HepG2 (cell line): Measurements from ENCODE around the gene THAP2. TPM values are rescaled to one million over a fixed set of nuclear protein-coding genes. Genes with fewer than 3 reads are reported as not detected.

Experiments used
- CREM ChIP-seq, 2 experiments: sonication (generic) in 1 of 2; formaldehyde crosslinking in 1 of 2; IDR thresholded peaks; 2 replicates each; pipeline versions ENCODE4 v1.4.0 to v1.6.1; 2016 to 2020; ENCODE audit warnings: antibody characterized with exemption in 1 of 2, mild to moderate bottlenecking in 1 of 2, missing genetic modification reagents in 1 of 2
- ETV6 ChIP-seq: sonication (generic); formaldehyde crosslinking; conservative IDR thresholded peaks from 2 replicates; pipeline ENCODE4 v1.4.0; 2020; ENCODE audit warnings: missing genetic modification reagents
- FLYWCH1 ChIP-seq: sonication (generic); formaldehyde crosslinking; IDR thresholded peaks from 2 replicates; pipeline ENCODE4 v1.8.1; 2023; ENCODE audit warnings: mild to moderate bottlenecking, missing genetic modification reagents
- FOXA1 ChIP-seq, 2 experiments: fragments of 450-650 bp in 1 of 2; sonication (generic) in 1 of 2; formaldehyde crosslinking in 1 of 2; IDR thresholded peaks; 2 replicates each; pipeline versions ENCODE4 v1.4.0 to v1.6.1; 2016 to 2020; ENCODE audit warnings: missing genetic modification reagents in 1 of 2
- GPBP1L1 ChIP-seq: sonication (generic); formaldehyde crosslinking; IDR thresholded peaks from 2 replicates; pipeline ENCODE4 v1.5.0; 2020; ENCODE audit warnings: mild to moderate bottlenecking, missing genetic modification reagents
- HCFC1 ChIP-seq: fragments of 150-350 bp; IDR thresholded peaks from 2 replicates; pipeline ENCODE4 v1.6.1; 2014; ENCODE audit warnings: low read depth, low read length
- HOXA9 ChIP-seq: sonication (generic); formaldehyde crosslinking; IDR thresholded peaks from 2 replicates; pipeline ENCODE4 v1.8.1; 2022; ENCODE audit warnings: missing genetic modification reagents, mild to moderate bottlenecking, moderate library complexity, borderline replicate concordance
- KMT2A ChIP-seq: sonication (generic); formaldehyde crosslinking; IDR thresholded peaks from 2 replicates; pipeline ENCODE4 v1.4.0; 2020; ENCODE audit warnings: missing genetic modification reagents
- NFE2L1 ChIP-seq: sonication (generic); formaldehyde crosslinking; IDR thresholded peaks from 2 replicates; pipeline ENCODE4 v1.4.0; 2020; ENCODE audit warnings: missing genetic modification reagents, mild to moderate bottlenecking, borderline replicate concordance
- NFIB ChIP-seq: sonication (generic); formaldehyde crosslinking; IDR thresholded peaks from 2 replicates; pipeline ENCODE4 v1.9.0; 2021; ENCODE audit warnings: missing genetic modification reagents, mild to moderate bottlenecking, borderline replicate concordance
- PCBP1 ChIP-seq: fragments of 200-400 bp; formaldehyde crosslinking; IDR thresholded peaks from 2 replicates; pipeline ENCODE4 v1.6.1; 2017; ENCODE audit warnings: mild to moderate bottlenecking, low read depth, low read length, borderline replicate concordance
- RELA ChIP-seq: sonication (generic); formaldehyde crosslinking; IDR thresholded peaks from 2 replicates; pipeline ENCODE4 v1.4.0; 2020; ENCODE audit warnings: missing genetic modification reagents
- RNF2 ChIP-seq: fragments of 450-650 bp; conservative IDR thresholded peaks from 2 replicates; pipeline ENCODE4 v1.6.1; 2016; ENCODE audit warnings: low read depth
- SMC3 ChIP-seq: IDR thresholded peaks from 2 replicates; pipeline ENCODE4 v1.6.1; 2011; ENCODE audit warnings: low read length, improper control_type of control experiment
- ZFP36L1 ChIP-seq: sonication (generic); formaldehyde crosslinking; IDR thresholded peaks from 2 replicates; pipeline ENCODE4 v1.8.0; 2022; ENCODE audit warnings: mild to moderate bottlenecking, missing genetic modification reagents, moderate library complexity
- ZNF282 ChIP-seq: fragments of 450-650 bp; IDR thresholded peaks from 2 replicates; pipeline ENCODE4 v1.6.1; 2018; ENCODE audit not compliant: partially characterized antibody
- ZNF34 ChIP-seq: sonication (generic); formaldehyde crosslinking; IDR thresholded peaks from 2 replicates; pipeline ENCODE4 v1.4.0; 2020; ENCODE audit warnings: mild to moderate bottlenecking, missing genetic modification reagents, borderline replicate concordance
- polyA plus RNA-seq, 8 experiments: library from polyadenylated mRNA; depleted of rRNA in 3 of 8; stranded (reverse) in 7 of 8; unstranded in 1 of 8; fragments of >200 nt; fragmentation: Illumina TruSeq in 4 of 8; extraction: Trizol in 4 of 8; gene quantifications; 2 replicates each; pipeline versions ENCODE4 v1.2.1 to v1.2.3, GENCODE V29; 2011 to 2016; ENCODE audit warnings: low read depth in 4 of 8, missing spikeins in 1 of 8, mixed read lengths in 1 of 8; ENCODE audit not compliant: insufficient read depth in 1 of 8
- total RNA-seq, 5 experiments: library from RNA; depleted of rRNA; stranded (reverse); fragments of >200 nt; fragmentation: Illumina TruSeq; extraction: Trizol; gene quantifications; 2 replicates each; pipeline ENCODE4 v1.2.3, GENCODE V29; 2016; ENCODE audit warnings: low read depth in 1 of 5
- TF ChIP-seq, protein P1 (sequence below): sonication (generic); formaldehyde crosslinking; IDR thresholded peaks from 2 replicates; pipeline ENCODE4 v1.5.0; 2020; ENCODE audit warnings: mild to moderate bottlenecking, missing genetic modification reagents, borderline replicate concordance
- TF ChIP-seq, protein P2 (sequence below): sonication (generic); formaldehyde crosslinking; IDR thresholded peaks from 2 replicates; pipeline ENCODE4 v1.4.0; 2020; ENCODE audit warnings: mild to moderate bottlenecking, missing genetic modification reagents
- TF ChIP-seq, protein P3 (sequence below): sonication (generic); formaldehyde crosslinking; IDR thresholded peaks from 2 replicates; pipeline ENCODE4 v1.8.1; 2023; ENCODE audit warnings: mild to moderate bottlenecking, inconsistent platforms, moderate library complexity, missing genetic modification reagents, borderline replicate concordance

Gene THAP2
- total and polyA plus RNA-seq, 2 of the 13 experiments (the other 11 are each of a cell fraction or from before 2014, with no cell fraction given), result 5.2 to 6.2 TPM

- TF ChIP-seq ETV6 (CRISPR knock-in tag) (no peak), ZFP36L1 (no peak), NFIB (no peak), FLYWCH1 (no peak), RELA (CRISPR knock-in tag) (no peak), GPBP1L1 (CRISPR knock-in tag) (no peak), ZNF282 (no peak), KMT2A (CRISPR knock-in tag) (peak; percentile 90), SMC3 (no peak), ZNF34 (CRISPR knock-in tag) (no peak), FOXA1 (IDR thresholded peaks at IDR 0.05) (no peak), FOXA1 (CRISPR knock-in tag; IDR thresholded peaks at IDR 0.05) (no peak), NFE2L1 (0 out of 2 replicates have a peak, but pooled peaks have one; percentile 40), HOXA9 (CRISPR knock-in tag) (no peak), RNF2 (no peak), PCBP1 (no peak), CREM (IDR thresholded peaks at IDR 0.05) (peak; percentile 98), CREM (CRISPR knock-in tag; IDR thresholded peaks at IDR 0.05) (peak; percentile 48; the same call in 1 of the 2 replicates), HCFC1 (peak; percentile 74)
- TF ChIP-seq, protein P1, sequence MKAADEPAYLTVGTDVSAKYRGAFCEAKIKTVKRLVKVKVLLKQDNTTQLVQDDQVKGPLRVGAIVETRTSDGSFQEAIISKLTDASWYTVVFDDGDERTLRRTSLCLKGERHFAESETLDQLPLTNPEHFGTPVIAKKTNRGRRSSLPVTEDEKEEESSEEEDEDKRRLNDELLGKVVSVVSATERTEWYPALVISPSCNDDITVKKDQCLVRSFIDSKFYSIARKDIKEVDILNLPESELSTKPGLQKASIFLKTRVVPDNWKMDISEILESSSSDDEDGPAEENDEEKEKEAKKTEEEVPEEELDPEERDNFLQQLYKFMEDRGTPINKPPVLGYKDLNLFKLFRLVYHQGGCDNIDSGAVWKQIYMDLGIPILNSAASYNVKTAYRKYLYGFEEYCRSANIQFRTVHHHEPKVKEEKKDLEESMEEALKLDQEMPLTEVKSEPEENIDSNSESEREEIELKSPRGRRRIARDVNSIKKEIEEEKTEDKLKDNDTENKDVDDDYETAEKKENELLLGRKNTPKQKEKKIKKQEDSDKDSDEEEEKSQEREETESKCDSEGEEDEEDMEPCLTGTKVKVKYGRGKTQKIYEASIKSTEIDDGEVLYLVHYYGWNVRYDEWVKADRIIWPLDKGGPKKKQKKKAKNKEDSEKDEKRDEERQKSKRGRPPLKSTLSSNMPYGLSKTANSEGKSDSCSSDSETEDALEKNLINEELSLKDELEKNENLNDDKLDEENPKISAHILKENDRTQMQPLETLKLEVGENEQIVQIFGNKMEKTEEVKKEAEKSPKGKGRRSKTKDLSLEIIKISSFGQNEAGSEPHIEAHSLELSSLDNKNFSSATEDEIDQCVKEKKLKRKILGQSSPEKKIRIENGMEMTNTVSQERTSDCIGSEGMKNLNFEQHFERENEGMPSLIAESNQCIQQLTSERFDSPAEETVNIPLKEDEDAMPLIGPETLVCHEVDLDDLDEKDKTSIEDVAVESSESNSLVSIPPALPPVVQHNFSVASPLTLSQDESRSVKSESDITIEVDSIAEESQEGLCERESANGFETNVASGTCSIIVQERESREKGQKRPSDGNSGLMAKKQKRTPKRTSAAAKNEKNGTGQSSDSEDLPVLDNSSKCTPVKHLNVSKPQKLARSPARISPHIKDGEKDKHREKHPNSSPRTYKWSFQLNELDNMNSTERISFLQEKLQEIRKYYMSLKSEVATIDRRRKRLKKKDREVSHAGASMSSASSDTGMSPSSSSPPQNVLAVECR (CRISPR knock-in tag), result peak; percentile 69
- TF ChIP-seq, protein P2, sequence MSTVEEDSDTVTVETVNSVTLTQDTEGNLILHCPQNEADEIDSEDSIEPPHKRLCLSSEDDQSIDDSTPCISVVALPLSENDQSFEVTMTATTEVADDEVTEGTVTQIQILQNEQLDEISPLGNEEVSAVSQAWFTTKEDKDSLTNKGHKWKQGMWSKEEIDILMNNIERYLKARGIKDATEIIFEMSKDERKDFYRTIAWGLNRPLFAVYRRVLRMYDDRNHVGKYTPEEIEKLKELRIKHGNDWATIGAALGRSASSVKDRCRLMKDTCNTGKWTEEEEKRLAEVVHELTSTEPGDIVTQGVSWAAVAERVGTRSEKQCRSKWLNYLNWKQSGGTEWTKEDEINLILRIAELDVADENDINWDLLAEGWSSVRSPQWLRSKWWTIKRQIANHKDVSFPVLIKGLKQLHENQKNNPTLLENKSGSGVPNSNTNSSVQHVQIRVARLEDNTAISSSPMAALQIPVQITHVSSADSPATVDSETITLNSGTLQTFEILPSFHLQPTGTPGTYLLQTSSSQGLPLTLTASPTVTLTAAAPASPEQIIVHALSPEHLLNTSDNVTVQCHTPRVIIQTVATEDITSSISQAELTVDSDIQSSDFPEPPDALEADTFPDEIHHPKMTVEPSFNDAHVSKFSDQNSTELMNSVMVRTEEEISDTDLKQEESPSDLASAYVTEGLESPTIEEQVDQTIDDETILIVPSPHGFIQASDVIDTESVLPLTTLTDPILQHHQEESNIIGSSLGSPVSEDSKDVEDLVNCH (CRISPR knock-in tag), result no peak
- TF ChIP-seq, protein P3, sequence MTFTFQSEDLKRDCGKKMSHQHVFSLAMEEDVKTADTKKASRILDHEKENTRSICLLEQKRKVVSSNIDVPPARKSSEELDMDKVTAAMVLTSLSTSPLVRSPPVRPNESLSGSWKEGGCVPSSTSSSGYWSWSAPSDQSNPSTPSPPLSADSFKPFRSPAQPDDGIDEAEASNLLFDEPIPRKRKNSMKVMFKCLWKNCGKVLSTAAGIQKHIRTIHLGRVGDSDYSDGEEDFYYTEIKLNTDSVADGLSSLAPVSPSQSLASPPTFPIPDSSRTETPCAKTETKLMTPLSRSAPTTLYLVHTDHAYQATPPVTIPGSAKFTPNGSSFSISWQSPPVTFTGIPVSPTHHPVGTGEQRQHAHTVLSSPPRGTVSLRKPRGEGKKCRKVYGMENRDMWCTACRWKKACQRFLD (CRISPR knock-in tag), result no peak
These were observed at the start of gene THAP2, which contains the start of gene ZFC3H1 (continued) for GRCh38 chr12:71663561-71664410.
